GM19025 (cell line): Measurements from ENCODE around the gene C3.
"Not testable (repeated sequence)": the region's sequence is repeated elsewhere in the genome, so short reads cannot be mapped to it uniquely, and the experiment has no call there.

Experiments
- ATAC-seq: cut with Tn5 transposase; IDR thresholded peaks from one replicate; pipeline ENCODE4 v1.9.1; 2021; ENCODE audit warnings: mild to moderate bottlenecking, low read depth, moderate library complexity; ENCODE audit not compliant: unreplicated experiment

The C3 gene

DNA sequence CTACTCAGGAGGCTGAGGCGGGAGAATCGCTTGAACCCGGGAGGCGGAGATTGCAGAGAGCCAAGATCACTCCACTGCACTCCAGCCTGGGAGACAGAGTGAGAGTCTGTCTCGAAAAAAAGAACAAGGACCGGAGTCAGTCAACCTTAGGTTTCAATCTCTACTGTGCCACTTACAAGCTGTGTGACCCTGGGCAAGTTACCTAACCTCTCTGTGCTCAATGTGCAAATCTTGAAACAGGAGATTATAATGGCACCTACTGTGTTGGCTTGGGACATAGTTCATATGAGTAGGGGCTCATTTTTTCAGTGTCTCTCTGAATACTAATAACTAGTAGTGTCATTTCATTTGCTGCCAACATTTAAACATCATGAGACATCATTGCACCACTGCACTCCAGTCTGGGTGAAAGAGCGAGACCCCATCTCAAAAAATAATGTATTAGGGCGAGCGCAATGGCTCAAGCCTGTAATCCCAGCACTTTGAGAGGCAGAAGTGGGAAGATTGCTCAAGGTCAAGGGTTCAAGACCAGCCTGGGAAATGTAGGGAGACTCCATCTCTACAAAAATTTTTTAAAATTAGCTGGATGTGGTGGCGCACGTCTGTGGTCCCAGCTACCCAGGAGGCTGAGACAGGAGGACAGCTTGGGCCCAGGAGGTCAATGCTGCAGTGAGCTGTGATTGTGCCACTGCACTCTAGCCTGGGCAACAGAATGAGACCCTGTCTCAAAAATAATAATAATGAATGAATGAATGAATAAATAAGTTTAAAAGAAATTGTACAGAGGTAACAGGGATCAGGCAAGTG is 5.5 kb downstream of the C3 start:
- no peak for ATAC-seq

DNA sequence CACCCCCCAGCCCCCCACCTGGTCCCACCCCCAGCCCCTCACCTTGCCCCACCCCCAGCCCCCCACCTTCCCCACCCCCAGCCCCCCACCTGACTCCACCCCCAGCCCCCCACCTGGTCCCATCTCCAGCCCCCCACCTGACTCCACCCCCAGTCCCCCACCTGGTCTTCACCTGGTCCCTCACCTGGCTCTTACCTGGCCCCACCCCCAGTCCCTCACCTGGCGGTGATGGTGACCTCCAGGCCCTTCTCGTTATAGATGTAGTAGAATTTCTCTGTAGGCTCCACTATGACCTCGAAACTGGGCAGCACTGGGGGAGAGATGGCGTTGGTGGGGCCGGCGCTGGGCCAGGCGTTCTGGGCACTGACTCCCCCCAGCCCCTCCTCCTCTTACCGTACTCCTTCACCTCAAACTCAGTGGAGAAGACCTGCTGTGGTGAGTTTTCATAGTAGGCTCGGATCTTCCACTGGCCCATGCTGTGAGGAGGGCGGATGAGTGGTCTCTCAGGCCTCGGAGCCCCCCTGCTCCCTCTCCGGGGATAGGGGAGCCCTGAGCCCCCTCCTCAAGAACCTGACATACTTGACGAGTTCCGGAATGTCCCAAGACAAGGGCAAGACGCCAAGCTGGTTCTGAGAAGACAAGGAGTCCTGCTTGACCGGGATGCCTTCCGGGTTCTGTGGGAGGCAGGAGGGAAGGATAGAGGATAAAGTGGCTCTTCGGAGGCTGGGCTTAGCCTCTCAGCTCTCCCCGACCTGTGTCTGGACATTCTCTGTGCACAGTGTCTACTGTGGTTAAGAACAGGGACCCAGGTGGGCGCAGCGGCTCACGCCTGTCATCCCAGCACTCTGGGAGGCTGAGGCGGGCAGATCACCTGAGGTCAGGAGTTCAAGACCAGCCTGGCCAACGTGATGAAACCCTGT is 6.4 kb downstream of the C3 start:
- ATAC-seq: no peak

DNA sequence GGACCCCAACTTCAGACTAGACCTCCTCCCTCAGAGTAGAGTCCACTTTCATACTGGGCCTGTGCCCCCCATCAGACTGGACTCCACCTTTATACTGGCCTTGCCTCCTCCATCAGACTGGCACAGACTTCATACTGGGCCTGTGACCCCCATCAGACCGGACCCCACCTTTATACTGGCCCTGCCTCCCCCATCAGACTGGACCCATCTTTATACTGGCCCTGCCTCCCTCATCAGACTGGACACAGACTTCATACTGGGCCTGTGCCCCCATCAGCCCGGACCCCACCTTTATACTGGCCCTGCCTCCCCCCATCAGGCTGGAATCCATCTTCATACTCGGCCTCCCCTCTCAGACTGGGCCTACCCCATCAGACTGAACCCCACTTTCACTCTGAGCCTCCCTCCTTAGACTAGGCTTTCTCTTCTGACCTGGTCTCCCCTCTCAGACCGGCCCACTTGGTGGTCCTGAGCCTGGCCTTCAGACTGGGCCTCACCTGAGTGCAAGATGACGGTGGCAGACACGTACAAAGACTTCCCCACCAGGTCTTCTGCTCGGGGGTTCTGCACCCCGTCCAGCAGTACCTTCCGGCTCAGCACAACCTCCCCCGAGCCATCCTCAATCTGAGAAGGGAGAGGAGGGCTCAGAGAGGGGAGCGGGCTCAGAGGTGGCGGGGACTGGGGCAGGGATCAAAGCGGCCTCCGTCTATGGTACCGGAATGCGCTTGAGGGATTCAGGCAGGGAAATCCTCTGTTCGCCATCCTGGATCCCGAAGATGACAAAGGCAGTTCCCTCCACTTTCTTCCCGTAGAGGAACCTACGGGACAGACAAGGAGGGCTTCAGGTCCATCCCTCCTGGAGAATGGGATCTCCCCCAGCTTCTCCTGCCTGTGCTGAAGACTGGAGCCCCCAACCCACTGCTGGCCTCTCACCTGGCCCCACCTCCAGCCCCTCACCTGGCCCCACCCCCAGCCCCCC is 7.5 kb downstream of the C3 start:
- no peak for ATAC-seq

DNA sequence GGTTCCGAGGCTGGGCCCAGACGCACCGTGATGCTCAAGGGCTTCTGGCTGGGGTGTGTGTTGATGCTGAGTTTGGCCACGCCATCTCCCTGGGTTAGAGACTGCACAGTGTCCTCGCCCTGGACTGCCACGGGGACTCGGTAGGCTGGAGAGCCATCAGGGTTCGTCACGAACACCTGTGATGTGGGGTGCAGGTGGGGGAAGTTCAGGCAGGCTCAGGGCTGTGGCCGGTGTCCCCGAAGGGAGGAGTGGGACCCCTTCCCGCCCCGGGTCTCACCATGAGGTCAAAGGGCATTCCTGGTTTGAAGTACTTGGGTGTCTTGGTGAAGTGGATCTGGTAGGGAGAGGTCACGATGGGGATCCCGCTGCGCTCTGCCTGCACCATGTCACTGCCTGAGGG is 8.2 kb downstream of the C3 start:
- no peak for ATAC-seq

DNA sequence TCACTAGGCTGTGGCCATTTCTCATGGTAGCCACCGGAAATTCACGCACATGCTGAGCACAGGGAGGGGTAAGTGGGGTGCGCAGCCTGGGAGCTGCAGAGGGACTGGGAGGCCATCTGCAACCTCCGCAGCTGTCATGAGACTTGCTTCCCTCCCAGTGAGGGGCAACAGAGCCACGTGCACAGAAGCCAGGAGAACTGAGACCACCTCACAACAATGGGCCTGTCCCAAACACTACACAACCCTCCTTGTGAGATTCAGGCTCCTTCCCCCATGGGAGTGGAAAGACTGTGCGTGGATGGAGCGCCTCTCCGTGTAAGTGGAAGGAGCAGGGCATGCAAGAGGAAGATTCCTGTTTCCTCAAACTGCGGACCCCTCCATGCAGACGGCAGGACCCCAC is 8.8 kb downstream of the C3 start:
- no peak for ATAC-seq

DNA sequence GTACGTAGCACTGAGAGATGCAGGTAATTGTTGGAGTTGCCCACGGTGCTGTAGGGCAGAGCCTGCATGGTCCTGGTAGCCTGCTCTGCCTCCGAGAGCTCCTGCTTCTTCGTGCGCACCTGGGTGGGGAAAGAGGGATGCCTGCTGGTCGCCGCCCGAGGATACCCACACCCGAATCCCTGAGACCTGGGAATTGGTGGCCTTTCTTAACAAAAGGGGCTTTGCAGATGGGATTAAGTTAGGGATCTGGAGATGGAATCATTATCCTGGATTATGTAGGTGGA is 9.4 kb downstream of the C3 start:
- no peak for ATAC-seq

DNA sequence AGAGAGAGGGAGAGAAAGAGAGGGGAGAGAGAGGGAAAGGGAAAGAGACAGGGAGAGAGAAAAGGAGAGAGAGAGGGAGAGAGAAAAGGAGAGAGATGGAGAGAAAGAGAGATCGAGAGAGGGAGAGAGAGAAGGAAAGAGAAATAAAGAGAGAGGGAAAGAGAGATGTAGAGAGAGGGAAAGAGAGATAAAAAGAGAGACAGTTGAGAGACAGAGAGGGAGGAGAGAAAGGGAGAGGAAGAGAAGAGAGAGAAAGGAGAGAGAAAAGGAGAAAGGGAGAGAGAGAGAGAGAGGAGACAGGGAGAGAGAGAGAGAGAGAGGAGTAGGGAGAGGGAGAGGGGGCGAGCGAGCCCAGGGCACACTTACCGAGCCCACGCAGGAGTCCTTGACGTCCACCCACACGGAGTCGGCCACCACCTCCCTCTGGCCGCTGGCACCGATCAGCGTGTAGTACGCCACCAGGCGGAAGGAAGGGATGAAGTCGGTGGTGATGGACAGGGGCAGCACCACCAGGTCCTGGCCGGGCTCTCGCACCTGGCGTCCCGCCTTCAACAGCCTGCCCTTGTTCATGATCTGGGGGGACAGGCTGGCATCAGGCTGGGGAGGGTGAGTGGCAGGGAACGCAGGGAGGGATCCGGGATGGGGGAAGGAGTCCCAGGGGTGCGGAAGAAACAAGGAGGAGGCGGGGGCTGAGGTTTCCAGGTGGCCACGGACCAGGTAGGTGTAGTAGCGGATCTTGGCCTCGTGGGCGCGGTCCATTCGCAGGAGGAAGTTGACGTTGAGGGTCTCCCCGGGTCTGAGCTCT is 10.0 kb downstream of the C3 start:
- no peak for ATAC-seq

DNA sequence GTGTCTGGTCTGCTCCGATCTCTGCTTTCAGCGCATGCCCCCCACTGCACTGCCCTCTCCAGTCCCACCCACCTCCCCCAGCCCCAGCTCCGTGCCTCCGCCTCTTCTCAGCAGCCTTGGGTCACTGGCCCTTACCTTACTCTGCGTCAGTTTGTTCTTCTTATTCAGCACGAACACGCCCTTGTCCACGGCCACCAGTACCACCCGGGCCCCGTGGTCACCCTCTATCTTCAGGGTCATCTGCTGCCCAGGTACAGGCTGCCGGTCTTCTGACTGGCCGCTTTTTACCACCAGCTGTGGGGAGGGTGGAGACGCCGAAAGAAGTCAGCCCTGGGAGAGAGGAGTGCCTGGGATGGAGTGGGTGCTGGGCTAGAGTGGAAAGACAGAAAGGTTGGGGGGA is 10.9 kb downstream of the C3 start:
- no peak for ATAC-seq

DNA sequence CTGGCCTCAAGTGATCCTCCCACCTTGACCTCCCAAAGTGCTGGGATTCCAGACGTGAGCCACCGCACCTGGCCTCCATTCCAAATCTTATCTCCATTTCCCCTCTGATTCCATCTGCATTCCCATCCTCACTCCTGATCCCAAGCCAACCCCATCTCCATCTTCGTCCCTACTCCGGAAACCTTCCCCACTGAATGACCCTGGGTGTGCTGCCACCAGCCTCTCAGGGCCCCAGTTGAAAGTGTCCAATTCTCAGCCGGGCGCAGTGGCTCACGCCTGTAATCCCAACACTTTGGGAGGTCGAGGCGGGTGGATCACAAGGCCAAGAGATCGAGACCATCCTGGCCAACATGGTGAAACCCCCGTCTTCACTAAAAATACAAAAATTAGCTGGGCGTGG is 11.5 kb downstream of the C3 start:
- ATAC-seq: not testable (repeated sequence)

DNA sequence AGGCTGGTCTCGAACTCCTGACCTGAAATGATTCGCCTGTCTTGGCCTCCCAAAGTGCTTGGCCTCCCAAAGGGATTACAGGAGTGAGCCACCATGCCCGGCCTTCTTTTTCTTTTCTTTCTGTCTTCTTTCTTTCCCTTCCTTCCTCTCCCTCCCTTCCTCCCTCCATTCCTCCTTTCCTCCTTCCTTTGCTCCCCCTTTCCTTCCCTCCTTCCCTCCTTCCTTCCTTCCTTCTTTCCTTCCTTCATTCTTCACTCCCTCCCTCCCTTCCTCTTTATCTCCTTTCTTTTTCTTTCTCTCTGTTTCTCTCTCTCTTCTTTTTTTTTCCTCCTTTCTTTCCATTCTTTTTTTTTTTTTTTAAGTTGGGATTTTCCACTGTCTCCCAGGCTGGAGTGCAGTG is 12.1 kb downstream of the C3 start:
- no peak for ATAC-seq

DNA sequence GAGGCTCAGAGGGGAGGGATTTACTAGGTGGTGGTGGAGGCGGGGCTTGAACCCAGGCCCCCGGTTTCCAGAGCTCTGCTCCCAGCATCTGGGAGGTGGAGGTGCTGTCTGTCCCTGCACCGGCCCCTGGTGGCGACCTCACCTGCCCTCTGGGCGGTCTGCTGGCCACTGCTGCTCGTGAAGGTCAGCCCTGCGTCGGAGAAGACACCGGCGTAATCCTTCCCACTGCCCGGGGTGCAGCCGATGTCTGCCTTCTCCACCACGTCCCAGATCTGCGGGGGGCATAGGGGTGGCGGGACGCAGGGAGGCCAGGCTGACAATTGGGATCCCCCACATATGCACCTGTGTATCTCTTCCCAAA is 12.8 kb downstream of the C3 start:
- no peak for ATAC-seq

DNA sequence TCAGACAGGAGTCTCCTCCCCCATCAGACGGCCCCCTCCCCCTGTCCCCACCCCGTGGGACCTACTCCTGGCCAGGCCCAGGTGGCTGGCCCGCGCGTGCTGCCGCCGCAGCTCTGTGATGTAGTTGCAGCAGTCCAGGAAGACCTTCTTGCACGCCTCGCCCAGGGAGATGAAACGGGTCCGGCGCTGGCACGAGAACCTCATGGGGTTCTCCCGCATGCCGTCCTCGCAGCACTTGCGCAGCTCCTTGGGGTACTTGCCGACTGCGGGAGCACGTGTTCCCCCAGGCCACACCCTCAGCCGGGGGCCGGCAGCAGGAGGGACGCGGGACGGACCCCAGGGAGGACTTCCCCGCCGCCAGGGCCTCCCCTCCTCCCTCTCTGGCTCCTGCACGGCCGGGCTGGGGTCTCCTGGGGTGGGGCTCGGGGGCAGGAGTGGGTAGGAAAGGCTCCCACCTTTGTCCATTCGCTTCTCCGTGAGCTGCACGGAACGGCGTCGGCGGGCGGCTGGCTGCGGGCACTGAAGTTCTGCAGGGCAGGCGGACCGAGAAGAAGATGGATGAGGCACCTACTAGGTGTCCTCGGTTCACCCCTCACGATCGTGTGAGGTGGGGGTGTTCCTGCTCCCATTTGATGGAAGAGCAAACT is 13.3 kb downstream of the C3 start:
- no peak for ATAC-seq

DNA sequence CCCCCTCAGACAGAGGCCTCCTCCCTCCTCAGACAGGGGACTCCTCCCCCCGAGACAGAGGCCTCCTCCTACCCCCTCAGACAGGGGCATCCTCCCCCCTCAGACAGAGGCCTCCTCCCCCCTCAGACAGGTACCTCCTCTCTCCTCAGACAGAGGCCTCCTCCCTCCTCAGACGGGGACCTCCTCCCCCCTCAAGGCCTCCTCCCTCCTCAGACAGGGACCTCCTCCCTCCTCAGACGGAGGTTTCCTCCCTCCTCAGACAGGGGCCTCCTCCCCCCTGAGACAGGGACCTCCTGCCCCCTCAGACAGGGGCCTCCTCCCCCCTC is 13.9 kb downstream of the C3 start:
- ATAC-seq: no peak

DNA sequence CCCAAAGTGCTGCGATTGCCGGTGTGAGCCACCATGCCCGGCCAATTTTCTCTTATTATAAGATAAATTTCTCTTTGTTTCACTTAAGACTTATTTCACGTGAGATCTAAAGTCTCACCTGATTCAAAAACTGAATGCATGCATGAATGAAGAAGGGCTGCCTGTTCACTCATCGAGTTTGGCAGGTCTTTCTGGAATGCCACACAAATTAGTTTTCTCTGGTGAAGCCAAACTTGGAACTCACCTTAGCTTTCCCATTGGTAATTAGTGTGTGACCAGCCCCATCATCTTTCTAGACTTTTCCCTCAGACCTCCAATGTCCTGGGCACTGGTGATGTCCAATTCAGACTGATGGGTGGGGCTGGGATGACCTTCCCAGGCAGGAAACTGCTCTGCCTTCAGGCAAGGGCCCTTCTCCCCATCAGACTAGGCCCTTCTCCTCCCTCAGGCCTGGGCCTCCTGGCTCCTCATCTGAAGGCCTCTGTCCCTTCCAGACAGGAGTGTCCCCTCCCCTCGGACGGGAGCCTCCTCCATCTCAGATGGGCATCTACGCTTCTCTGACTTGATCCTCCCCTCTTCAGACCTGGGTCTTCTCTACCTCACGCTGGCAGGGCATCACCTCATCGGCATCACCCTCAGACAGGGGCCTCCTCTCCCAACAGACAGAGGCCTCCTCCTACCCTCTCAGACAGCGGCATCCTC is 14.4 kb downstream of the C3 start:
- ATAC-seq: no peak

DNA sequence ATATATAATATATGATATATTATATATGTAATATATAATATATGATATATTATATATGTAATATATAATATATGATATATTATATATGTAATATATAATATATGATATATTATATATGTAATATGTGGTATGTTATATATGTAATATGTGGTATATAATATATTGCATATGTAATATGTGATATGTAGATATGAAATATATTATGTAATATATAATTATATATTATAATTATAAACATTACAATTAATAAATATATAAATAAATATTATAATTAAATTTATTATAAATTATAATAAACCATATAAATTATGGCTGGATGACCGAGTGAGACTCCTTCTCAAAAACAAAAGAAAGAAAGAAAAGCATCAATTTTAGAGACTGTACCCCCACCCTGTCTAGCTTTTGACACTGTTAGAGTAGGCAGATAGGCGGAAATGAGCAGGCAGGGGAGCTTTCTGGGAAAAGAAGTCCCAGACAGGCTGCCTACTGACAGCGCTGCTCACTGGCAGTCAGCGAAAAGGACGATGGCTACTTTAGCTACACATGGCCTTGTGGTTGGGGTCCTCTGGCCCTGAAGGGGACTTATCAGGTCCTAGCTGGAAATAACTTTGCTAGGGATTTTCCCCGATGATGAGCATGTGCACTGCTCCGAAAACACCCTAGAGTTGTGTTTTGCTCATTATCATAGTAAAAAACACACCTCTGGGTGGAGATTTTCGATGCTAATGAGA is 19.7 kb downstream of the C3 start:
- ATAC-seq: no peak

DNA sequence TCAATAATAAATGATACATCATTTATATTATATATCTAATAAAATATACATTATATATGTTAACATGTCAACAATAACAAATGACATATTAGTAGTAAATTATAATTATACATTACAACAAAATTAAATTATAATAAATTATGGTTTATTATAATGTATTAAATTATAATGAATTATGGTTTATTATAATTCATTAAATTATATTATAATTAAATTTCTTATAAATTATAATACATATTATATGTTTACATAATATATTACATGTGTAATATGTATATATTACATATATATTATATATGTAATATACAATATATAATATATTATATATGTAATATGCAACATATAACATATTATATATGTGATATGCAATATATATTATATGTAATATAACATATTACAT is 20.5 kb downstream of the C3 start:
- ATAC-seq: no peak

DNA sequence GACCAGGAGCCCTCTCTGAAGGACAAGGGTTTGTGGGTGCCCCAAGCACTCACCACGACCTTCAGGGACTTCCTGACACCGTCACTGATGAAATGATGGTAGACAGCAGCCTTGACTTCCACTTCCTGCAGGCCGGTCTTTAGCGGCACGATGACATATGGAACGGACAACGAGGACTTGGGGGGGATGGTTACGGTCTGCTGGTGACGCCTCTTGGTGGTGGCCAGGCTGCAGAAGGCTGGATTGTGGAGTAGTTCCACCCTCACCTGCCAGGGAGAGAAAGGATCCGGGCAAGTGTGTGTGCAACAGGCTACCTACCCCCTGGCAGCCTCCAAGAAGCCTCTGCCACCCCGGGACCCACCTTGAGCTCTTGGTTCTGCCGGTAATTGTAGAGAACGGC is 23.2 kb downstream of the C3 start:
- ATAC-seq: no peak

DNA sequence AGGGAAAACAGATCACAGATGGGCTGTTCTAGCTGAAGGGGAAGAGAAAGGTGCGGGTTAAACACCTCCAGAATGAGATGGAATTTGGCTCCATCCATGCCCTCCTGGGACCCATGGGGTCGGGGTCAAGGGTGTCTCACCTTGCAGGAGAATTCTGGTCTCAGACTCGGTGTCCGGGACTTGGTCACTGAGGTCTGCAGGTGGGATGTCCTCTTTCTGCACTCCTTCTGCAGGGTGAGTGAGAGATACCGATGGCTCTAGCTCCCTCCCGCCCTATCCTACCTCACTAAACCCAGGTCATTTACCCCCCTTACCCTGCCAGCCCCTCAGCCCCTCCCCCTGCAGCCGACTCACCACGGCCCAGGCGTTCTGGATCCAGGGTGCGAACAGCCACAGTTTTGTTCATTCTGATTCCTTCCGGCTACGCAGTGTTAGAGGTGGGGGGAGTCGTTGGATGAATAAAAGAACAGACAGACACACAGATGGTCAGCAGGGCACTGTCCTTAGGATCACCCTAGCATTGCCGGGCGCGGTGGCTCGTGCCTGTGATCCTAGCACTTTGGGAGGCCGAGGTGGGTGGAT is 24.1 kb downstream of the C3 start:
- ATAC-seq: no peak
